ENCODE results near the gene FAAP100.

Gene FAAP100

DNA sequence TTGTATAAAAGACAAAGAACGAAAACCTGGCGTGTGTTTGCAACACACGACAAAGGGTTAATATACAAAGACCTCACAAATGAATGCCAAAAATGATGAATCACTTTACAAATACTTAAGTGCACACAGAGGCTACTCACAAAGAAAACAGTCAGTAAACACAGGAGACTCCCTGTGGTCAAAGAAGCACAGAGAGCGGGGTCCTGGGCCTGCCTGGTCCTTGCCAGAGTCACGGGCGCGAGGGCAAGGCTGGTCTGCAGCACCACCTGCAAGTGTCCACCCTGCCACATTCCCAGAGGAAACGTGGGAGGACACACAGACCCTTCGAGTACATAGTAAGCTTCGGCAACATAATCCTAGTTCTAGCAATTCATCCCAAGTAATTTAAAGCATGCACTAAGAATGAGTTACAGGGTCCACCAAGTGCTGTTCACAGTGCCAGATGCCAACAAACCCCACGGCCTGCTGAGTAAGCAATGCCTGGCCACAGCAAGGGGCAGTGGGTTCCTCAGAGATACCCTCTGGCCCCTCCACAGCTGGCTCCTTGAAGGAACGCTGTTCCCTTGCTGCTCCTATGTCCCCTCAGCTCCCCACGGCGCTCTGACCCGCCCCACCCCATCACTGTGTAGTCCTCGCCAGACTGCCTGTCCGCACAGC is 24.6 kb upstream of the FAAP100 start:
- DNase-seq (ENCODE audit: low spot score), result peak; percentile 75

DNA sequence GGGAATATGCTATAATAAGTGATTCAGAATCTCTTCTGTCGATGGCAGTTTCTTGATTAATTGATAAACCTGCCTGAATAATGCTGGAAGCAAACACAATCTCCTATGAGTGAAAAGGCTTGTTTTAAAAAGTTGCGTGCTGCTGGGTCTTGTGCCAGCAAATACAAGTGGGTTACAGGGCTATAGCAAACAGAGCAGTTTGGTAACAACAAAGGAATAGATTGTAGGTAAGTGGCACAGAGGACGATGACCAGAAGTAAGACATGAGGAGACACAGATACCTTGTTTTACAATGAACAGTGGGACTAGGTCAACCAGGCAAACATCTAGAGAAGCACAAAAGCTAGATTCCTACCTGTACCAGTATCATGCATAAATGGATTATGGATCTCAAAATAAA is 23.7 kb upstream of the FAAP100 start:
- no peak for DNase-seq (ENCODE audit: low spot score)

DNA sequence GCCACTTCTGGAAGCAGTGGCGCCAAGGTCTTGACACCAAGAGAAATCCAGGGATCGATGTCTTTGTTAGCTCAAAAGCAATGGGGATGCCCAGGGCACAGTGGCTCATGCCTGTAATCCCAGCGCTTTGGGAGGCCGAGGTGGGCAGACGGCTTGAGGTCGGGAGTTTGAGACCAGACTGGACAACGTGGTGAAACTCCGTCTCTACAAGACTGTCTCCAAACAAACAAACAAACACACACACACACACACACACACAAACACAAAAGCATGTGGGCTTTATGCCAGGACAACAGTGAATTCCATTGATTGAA is 22.4 kb upstream of the FAAP100 start:
- no peak for DNase-seq (ENCODE audit: low spot score)

DNA sequence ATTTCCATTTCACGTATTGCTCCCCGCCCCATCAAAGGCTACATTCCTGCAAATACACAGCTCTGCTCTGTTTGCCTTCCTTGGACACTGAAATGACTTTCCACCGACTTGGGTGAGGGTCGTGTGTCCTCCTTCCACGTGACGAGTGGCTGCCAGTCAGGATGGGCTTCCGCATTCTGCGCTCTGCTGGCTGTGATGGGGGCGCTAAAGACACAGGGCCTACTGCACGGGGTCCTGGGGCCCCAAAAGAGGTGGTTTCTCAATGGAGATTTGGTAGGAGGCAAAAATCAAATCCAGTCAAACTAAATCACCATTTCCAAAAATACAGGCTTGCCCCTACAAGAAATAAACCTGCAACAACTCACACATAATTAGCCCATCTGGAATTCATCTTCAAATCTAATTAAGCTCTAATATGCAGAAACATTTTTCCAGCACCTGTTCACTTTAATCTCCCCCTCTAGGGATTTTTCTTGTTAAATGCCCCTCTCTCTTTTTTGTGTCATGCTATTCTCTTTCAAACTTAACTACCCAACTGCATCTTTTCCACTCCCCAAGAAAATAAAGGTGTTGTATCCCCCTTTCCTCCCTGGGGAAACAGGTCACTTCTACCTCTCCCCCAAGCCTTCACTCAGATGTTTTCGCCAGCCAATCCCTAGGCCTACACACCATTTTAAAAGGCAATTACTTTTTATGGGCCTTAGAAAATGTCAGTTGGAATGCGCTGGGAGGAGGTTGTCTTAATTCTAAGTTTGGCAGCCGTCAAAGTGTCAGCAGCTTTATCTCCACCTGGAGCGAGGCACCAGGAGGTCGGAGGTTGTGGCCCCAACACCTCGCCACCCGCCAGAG is 21.9 kb upstream of the FAAP100 start:
- DNase-seq (ENCODE audit: low spot score), result no peak

DNA sequence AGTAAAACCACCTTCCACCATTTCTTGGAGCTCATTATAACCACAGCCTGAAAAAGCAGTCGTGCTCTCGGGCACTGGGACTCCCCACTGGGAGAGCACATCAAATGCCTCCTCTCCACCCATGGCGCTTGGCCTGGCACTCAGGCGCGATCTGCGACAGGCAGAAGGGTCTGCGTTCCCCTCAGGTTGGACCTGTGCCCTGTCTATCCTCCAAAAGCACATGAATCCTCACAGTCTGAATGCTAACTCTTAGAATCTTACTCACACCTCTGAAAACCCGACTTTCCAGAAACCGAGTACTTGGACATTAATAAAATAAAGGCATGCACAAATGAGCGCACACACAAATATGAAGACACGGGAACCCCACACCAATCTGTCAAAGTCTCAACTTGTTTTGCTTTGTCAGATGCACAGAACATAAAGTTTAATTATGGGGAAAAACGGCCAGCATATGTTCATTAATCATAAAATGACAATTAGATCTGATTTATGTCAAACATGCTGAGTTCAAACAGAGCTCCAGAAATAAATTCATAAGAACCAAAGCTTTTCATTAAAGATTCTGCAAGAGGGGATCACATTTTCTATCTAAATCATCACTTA is 20.5 kb upstream of the FAAP100 start:
- no peak for DNase-seq (ENCODE audit: low spot score)

DNA sequence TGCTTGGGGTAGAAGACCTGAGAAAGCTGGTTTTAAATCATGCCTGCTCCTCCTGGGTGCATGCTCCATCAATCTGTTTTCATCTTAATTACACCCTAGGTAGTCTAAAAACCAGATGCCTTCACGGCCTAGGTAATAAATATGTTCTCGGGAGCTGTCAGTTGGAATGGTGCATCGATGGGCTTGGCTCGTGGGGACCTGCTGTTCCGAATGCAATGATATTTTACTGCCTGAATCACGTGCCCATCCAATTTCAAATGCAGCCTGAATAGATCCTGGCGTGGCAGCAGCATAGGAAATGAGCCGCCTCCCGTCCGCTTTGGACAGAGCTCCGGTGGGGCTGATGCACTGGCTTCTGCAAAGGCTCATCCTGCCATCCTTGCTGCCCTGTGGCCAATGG is 18.8 kb upstream of the FAAP100 start:
- no peak for DNase-seq (ENCODE audit: low spot score)

DNA sequence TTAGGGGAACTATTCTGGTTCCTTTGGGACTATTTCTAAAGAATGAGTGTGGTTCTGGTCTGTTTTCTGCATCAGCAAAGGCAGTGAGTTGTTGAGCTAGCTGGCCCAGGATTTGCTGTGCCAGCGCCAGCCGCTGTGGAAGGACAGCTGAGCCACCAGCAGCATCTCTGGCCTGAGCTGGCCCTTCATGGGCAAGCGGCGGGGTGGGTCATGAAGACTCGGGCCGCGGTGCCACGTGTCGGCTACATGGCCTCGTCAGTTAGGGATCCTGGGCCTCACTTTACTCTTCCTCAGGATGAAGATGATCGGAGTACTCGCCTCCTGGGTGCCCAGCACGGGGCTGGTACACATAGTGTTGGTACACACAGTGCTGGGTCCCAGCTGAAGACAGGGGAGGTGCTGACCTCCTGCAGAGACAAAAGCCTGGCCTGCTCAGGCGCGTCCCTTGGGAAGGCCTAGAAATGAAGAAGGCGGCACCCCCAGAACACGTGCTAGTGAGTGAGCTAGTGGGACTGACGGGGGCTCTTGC is 17.9 kb upstream of the FAAP100 start:
- no peak for DNase-seq (ENCODE audit: low spot score)

DNA sequence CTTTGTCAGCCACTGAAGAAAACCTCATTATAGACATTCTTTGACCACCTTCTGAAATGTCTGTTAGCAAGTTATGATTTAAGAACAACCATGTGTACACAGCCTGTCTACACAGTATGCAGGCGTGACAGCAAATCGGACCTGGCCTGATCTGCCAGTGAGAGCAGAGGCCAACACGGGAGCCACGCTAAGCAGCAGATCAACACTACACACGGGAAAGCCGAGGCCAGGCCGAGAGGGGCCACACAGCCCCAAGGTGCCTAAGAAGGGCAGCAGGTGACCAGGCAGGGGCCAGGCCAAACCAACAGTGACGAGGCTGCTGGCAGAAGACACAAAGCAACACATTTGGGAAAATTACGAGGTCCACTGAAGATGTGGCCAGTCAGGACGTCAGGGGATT is 16.3 kb upstream of the FAAP100 start:
- DNase-seq (ENCODE audit: low spot score), result no peak

DNA sequence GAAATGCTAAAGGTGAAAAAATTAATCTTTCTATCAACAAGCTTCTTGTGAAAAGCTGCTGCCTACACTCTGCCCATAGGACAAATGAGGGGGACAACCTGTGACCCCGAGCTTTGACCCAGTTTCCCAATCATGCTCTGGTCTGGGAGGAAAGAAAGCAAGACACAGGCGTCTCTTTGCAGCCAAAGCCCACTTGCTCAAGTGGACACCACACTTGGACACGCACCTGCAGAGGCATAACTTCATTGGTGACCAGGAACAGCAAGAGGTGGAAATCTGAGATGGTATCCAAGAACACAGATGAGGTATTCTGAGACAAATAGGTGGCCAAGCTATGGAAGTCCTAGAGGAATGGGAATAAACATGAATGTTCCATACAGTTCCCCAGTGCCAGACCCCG is 15.0 kb upstream of the FAAP100 start:
- no peak for DNase-seq (ENCODE audit: low spot score)

DNA sequence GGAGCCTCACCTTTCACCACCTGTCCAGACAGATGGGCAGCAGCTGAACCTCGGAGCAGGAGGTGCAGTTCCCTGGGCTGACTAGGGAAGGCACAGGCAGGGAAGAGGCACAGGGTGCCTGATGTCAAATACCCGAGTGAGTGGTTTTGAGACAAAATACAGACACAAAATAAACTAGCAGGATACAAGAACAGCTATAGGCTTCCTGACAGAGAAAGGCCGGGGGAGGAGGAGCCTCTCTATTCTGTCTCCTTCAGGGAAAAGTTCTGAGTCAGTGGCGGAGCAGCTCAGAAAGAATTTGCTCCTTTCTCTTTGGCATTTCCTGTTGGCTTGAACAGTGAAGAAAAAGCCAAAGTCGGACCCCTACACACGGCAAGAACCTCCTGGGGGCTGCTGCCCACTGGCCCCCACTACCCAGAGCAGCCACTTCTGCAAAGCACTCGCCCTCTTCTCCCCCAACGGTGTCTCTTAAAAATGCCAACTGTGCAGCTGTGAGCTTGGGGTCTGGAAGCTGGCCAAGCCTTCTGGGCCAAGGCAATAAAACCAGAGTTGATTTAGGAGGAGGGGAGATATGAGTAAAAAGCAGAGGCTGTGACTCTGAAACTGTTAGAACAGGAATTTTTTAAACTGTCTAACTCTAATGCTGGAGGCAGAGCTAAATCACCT is 14.4 kb upstream of the FAAP100 start:
- DNase-seq (ENCODE audit: low spot score), result peak; percentile 89

DNA sequence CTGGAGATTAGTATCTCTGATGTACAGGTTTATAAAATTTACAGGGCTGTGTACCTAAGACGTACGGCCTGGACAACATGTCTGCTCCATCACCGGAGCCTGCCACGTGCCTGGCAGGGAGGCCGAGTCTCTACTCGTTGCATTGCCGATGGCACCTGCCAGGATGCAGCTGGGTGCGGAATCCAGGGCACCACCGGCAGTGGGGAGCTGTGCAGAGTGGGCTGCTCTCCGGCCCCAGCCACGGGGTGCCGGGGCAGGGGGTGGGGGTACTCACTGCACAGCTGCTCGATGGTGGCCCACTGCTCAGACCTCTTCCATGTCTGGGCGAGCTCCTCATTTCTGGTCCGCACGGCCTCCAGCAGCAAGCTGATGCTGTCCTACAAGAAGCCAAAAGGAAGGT is 13.1 kb upstream of the FAAP100 start:
- DNase-seq (ENCODE audit: low spot score), result no peak

DNA sequence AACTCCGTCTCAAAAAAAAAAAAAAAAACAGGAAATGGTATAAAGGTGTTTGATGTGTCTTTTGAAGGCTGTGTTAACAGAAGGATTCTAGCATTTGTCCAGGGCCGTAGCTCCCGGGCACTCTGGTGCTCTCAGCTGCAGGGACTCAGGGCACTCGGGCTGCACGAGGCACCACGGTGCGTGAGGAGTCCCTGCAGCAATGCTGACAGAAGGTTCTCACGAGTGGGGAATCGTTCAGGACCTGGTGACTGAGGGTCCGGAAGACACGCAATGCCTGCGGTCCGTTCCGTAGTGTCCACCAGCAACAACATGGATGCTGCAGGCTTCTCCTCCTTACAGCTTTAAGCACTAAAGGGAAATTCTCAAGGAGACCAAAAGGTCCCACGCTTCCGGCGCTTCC is 12.6 kb upstream of the FAAP100 start:
- DNase-seq (ENCODE audit: low spot score), result no peak

DNA sequence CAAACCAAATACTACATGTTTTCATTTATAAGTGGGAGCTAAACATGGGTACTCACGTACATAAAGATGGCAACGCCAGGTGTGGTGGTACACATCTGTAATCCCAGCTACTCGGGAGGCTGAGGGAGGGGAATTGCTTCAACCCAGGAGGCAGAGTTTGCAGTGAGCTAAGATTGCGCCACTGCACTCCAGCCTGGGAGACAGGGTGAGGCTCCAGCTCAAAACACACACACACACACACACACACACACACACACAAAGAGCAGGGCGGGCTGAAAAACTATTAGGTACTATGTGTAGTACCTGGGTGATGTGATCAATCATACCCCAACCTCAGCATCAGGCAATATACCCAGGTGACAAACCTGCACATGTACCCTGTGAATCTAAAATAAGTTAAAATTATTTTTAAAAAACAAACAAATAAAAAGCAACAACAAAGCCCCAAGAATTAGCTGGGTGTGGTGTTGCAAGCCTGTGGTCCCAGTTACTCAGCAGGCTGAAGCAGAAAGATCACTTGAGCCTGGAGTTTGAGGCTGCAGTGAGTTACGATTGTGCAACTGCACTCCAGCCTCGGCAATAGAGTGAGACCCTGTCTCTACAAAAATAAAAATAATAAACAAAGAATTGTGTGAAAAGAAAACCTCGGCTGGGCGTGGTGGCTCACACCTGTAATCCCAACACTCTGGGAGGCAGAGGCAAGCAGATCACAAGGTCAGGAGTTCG is 11.9 kb upstream of the FAAP100 start:
- DNase-seq (ENCODE audit: low spot score), result no peak

DNA sequence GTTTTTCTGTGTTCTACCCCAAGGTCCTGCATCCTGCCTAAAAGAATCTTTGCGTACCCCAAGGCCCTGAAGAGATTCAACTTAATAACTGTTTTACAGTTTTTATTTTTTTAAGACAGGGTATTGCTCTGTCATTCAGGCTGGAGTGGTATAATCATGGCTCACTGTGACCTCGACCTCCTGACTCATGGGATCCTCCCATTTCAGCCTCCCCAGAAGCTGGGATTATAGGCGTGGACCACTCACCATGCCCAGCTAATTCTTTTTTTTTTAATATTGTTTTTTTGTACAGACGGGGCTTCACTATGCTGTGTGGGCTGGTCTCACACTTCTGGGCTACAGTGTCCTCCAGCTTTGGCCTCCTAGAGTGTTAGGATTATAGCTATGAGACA is 9.3 kb upstream of the FAAP100 start:
- DNase-seq (ENCODE audit: low spot score), result no peak

DNA sequence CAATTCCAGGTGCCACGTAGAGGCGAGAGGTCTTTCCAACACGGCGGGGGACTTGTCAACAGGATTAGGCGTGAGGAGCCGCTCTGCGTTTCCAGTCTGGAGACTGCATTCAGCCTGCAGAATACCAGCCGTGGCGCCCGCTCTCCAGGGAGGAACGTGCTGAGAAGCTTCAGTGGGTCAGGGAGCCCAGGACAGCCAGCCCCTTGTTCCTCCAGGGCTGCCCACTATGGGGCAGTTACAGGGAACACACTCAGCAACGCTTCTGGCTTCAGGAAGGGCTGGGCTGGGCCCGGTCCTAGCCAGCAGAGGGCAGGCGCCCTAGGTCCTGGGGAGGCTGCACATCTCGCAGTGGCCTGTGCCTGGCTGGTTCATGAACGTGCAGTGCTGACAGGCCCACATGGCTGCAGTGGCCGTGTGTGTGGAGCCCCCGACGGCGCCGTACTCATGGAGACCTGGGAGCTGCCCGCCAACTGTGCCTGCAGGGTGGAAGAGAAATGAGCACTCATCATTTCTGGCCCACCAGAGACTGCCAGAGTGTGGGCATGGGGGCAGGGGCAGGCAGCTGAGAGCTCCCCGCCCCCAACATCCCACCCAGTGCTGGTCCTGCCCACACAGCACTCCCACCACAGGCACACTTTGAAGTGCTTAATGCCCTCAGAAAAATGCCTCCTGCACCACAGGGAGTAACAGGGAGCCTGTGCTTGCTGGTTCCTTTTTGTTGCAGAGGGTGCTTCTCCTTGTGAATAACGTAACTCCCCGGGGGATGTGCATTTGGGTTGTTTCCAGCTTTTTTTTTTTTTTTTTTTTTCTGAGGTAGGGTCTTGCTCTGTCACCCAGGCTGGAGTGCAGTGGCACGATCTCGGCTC is 7.0 kb upstream of the FAAP100 start:
- DNase-seq (ENCODE audit: low spot score), result no peak

DNA sequence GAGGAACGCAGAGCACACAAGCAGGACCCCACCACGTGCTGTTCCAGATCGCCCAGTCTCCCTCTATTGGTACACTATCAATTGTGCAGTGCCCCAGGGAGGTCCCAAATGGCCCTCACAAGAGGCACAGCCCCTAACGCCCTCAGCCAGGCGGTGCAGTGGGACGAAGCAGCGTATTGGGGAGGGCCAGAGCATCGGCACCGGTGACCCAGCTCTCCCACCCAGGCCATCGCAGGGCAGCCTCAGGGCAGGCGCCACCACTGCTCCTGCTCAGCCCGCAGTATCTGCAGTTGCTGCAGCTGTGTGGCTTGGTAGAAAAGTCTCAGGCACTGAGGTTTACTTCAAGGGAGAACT is 5.9 kb upstream of the FAAP100 start:
- DNase-seq (ENCODE audit: low spot score), result no peak

DNA sequence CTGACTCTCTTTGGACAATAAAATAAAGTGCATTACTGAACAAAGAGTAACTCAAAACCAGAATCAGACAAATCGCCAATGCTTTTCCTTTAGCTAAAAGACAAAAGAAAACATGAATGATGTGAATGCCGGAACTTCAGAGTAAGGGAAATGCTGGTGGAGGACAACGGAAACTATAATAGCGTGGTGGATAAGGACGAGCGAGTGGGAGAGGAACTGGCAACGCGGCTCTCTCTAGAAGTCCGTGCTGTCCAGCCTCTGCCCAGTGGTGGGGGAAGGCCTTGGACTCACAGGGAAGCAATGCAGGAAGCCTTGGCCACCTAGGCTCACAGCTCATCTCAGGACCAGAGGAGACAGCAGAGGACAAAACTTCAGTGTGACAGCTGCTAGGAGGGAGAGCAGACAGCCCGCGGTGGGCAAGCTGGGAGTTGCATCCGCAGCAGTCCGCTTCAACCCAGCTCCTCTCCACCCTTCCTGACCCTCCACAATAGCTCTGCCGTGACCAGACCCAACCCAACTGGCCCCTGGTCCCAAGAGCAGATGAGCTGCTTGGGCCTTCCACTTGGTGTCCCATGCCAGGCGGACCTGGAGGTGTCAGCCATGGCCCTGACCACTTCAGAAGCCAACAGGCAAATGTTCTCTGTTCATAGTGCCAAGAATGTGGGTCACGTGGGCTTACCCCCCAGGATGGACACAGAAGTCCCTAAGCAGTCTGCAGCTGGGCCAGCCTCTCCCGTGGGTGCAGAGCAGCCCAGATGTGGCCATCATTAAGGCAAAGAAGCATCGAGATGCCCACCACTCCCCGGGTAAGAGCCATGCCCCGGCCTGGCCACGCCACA is 5.3 kb upstream of the FAAP100 start:
- no peak for DNase-seq (ENCODE audit: low spot score)

DNA sequence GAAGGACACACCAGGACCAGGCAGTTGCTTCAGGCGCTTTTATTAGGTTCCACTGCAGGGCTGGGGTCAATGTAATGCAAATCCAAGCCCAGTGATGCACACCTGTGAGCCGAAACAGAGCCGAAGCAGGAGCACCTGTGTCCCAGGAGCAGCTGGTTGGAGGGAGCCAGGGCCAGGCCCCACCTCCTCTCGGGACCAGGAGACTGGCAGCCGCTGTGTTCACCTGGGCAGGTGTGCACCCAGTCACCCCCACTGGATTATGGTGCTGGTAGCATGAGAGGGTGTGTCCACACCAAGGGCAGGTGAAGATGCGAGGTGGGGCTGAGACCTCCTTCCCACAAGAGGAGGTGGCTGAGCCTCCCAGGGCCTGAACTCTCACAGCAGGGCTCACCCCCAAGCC is 4.7 kb upstream of the FAAP100 start:
- DNase-seq (ENCODE audit: low spot score), result no peak

DNA sequence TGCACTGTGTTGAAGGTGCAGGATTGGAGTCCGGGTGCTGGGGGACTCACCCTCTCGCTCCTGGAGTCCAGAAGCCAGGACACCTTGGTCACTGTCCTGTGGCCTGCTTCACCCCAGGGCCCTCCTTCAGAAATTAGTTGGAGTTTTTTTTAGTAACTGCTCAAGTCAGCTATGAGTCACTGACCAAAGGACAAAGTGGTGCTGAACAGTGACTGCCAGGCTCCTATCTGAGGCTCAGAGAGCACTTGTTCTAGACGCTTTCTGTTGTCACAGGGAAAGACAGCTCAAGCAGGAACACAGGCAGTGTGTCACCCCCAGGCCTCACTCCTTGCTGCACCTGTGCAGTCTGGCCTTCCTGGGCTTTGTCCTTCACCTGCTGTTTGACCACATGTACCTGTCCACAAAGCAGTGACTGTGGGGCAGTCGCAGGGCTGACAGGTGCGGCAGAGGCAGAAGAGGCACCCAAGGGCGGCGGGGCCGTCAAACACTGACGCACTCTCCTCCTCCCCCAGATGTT is 4.1 kb upstream of the FAAP100 start:
- peak; percentile 61 for DNase-seq (ENCODE audit: low spot score)

DNA sequence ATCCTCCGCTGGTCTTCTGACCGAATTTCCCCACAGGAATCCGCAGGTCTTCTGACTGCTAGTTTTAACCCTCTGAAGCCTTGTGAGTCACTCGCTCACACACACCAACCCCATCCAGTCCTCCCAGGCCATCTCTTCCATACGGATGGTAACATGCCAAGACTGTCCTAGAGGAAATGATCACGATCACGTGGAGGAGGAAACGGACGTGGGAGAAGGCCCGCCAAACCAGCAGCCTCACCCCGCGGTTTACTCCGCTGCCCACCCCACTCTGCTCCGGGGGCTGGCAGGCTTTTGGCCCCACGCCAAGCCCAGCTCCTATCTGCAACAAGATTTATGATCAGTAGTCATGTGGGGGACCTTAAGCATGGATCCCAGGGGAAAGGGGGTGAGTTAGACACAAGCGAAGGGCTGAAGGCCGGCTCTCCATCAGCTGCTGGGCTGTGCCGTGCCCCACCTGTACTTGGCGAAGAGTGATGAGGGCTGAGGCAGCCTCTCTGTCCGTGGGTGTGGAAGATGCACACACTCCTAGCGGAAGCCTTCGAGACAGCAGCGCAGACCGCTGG is 1.5 kb upstream of the FAAP100 start:
- peak; percentile 88 for DNase-seq (ENCODE audit: low spot score)

Measured in AG08395 (cell line).